OCI-LY3 (cell line): ENCODE measurements around the gene CWF19L2.

Source experiments
- EZH2phosphoT487 ChIP-seq: fragments of 200-600 bp; shearing (Covaris generic); IDR thresholded peaks from 2 replicates; pipeline ENCODE4 v1.6.1; 2018; ENCODE audit warnings: antibody characterized with exemption, mixed run types, low read depth
- TF ChIP-seq, protein P1 (sequence below): fragments of 200-600, 300-600 bp; sonication (generic); IDR thresholded peaks from 2 replicates; pipeline ENCODE4 v1.5.1; 2014; ENCODE audit warnings: antibody characterized with exemption, low read length, low read depth

DNA sequence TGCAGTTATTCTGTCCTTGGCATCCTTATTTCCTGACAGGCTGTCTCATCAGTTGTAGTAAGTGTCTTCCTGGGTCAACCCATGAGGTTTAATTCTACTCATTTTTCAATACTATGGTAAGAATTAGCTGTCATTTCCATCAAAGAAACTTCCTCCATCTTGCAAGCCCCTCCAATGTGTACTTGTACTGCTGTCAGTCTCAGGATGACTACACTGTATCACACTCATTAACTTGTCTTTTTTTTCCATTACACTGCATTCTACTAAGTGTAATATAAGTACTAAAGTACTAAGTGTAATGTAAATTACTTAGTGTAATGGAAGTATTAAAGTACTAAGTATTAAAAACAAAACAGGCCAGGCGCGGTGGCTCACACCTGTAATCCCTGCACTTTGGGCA is 102.8 kb downstream of the CWF19L2 start:
- TF ChIP-seq, protein P1, sequence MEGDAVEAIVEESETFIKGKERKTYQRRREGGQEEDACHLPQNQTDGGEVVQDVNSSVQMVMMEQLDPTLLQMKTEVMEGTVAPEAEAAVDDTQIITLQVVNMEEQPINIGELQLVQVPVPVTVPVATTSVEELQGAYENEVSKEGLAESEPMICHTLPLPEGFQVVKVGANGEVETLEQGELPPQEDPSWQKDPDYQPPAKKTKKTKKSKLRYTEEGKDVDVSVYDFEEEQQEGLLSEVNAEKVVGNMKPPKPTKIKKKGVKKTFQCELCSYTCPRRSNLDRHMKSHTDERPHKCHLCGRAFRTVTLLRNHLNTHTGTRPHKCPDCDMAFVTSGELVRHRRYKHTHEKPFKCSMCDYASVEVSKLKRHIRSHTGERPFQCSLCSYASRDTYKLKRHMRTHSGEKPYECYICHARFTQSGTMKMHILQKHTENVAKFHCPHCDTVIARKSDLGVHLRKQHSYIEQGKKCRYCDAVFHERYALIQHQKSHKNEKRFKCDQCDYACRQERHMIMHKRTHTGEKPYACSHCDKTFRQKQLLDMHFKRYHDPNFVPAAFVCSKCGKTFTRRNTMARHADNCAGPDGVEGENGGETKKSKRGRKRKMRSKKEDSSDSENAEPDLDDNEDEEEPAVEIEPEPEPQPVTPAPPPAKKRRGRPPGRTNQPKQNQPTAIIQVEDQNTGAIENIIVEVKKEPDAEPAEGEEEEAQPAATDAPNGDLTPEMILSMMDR: no peak
- no peak for TF ChIP-seq EZH2phosphoT487
